ENCODE measurements around the gene A4GALT. TPM values are rescaled to one million over a fixed set of nuclear protein-coding genes. Genes with fewer than 3 reads are reported as not detected.

Gene A4GALT
- total RNA-seq, 1 experiment from 2014 or later: 3.4 TPM

- Histone ChIP-seq H3K4ac (ENCODE audit: low read depth, low read length) (no peak overlapping the region), H4K8ac (replicated peaks; ENCODE audit: insufficient read length, low read depth, low read length) (no peak overlapping the region), H4K91ac (ENCODE audit: insufficient read length, low read depth, low read length) (no peak overlapping the region), H3T11ph (ENCODE audit: low read length) (no peak overlapping the region), H3K4me2 (ENCODE audit: insufficient read depth, insufficient read length, low read length) (no peak overlapping the region), H3K27ac (ENCODE audit: insufficient read length, low read depth, low read length) (no peak overlapping the region), H2BK20ac (ENCODE audit: low read depth, low read length, poor library complexity, severe bottlenecking) (no peak overlapping the region), H3K9me3 (ENCODE audit: control insufficient read depth, low read depth, low read length) (no peaks in the 10 kb centered on the region), H2BK15ac (ENCODE audit: low read depth, low read length) (no peak overlapping the region), H4K5ac (ENCODE audit: insufficient read length, low read depth, low read length) (no peak overlapping the region), H3K14ac (ENCODE audit: insufficient read depth, low read length) (no peak overlapping the region), H2BK5ac (ENCODE audit: insufficient read length, low read length) (no peak overlapping the region), H2BK12ac (ENCODE audit: insufficient read length, low read depth, low read length) (no peak overlapping the region), H3K18ac (ENCODE audit: insufficient read length, low read depth, low read length) (no peak overlapping the region), H3K9ac (ENCODE audit: extremely low read depth, insufficient read length, low read length) (no peak overlapping the region), H3K4me1 (ENCODE audit: insufficient read depth, low read length) (peaks cover 8% of the 10 kb centered on the region; the same call in 1 of the 2 replicates), H2AK5ac (ENCODE audit: insufficient read length, low read length) (no peak overlapping the region), H2AFZ (ENCODE audit: low read length) (no peak overlapping the region), H3K23me2 (ENCODE audit: insufficient read length, low read depth, low read length, poor library complexity, severe bottlenecking) (peaks cover 14% of the 10 kb centered on the region), H3K23ac (ENCODE audit: insufficient read length, low read depth, low read length) (no peak overlapping the region), H3K27me3 (ENCODE audit: insufficient read depth, low read length) (no peaks in the 10 kb centered on the region; the same call in 1 of the 2 replicates), H2BK120ac (ENCODE audit: low read depth, low read length, poor library complexity, severe bottlenecking) (no peak overlapping the region), H3K79me1 (ENCODE audit: insufficient read depth, low read depth, low read length, poor library complexity, severe bottlenecking) (no peaks in the 10 kb centered on the region), H4K20me1 (ENCODE audit: control insufficient read depth, insufficient read depth, insufficient read length) (no peaks in the 10 kb centered on the region), H3K79me2 (ENCODE audit: insufficient read depth, low read length) (no peaks in the 10 kb centered on the region), H3K56ac (ENCODE audit: insufficient read length, low read depth, low read length) (no peak overlapping the region)
- Mint-ChIP-seq H3K27me3 (ENCODE audit: low read depth) (peaks cover 38% of the 10 kb centered on the region), H3K4me3 (no peak overlapping the region; a peak in 1 of 5 replicates), H3K27ac (peak overlapping the region in 1 of 3 experiments; percentile 84; a peak in 2 of 7 replicates), H3K9me3 (peaks cover 0 to 5% of the 10 kb centered on the region in 2 experiments; a peak in 1 of 5 replicates), H3K36me3 (ENCODE audit: insufficient read depth in 1 of 3, low read depth in 3 of 3) (peaks cover 0 to 2% (median 0%) of the 10 kb centered on the region in 3 experiments; a peak in 2 of 7 replicates), H3K4me1 (peaks cover 30 to 41% of the 10 kb centered on the region in 2 experiments)
- no CpG with 5 or more reads among the region's 5 CpGs for WGBS (ENCODE audit: extremely low coverage, insufficient read length, low lambda C conversion rate)
- no peak for TF ChIP-seq CTCF (conservative IDR thresholded peaks at IDR 0.05)
- DNase-seq: no peak
These were observed 4.0 kb downstream of the A4GALT start for GRCh38 chr22:42716649-42717127.
